H1 (cell line): ENCODE results near the gene MCFD2. TPM values are rescaled to one million over a fixed set of nuclear protein-coding genes. Genes with fewer than 3 reads are reported as not detected.

ENCODE experiments used
- ASH2L ChIP-seq: fragments of 200-600, 300-600 bp; sonication (generic); IDR thresholded peaks from one replicate; pipeline ENCODE4 v1.7.1; 2017; ENCODE audit warnings: low read length
- CEBPB ChIP-seq: IDR thresholded peaks from 2 replicates; pipeline ENCODE4 v1.6.1; 2012; ENCODE audit warnings: low read depth, low read length
- CHD7 ChIP-seq: fragments of 300-600 bp; sonication (generic); IDR thresholded peaks from 2 replicates; pipeline ENCODE4 v1.7.1; 2012; ENCODE audit warnings: low read length, moderate library complexity, mild to moderate bottlenecking, inconsistent platforms; ENCODE audit not compliant: insufficient replicate concordance
- CTCF ChIP-seq, 3 experiments: IDR thresholded peaks; 1 replicate in 2 of 3; 2 replicates in 1 of 3; pipeline versions ENCODE4 v1.5.1 to v1.6.1; 2011; ENCODE audit warnings: low read length in 3 of 3, mild to moderate bottlenecking in 3 of 3, inconsistent platforms in 2 of 3, low read depth in 1 of 3, moderate library complexity in 1 of 3; ENCODE audit not compliant: insufficient read depth in 1 of 3; ENCODE audit errors: control extremely low read depth in 1 of 3
- MAX ChIP-seq: IDR thresholded peaks from 2 replicates; pipeline ENCODE4 v1.6.1; 2012; ENCODE audit warnings: inconsistent platforms
- SIX5 ChIP-seq: IDR thresholded peaks from 2 replicates; pipeline ENCODE4 v1.6.1; 2011; ENCODE audit warnings: mild to moderate bottlenecking, low read depth, low read length
- TBP ChIP-seq: IDR thresholded peaks from 2 replicates; pipeline ENCODE4 v1.6.1; 2011; ENCODE audit warnings: low read depth, low read length, improper control_type of control experiment
- polyA plus RNA-seq, 7 experiments: library from polyadenylated mRNA; depleted of rRNA in 3 of 7; stranded (reverse) in 5 of 7; unstranded in 2 of 7; fragments of >200 nt in 5 of 7; fragments of 200-250 nt in 2 of 7; gene quantifications; 1 replicate in 5 of 7; 2 replicates in 1 of 7; 4 replicates in 1 of 7; pipeline versions ENCODE4 v1.2.1 to v1.2.3, GENCODE V29; 2011 to 2013; ENCODE audit warnings: missing spikeins in 2 of 7, mixed read lengths in 2 of 7
- total RNA-seq: library from RNA; stranded (reverse); fragmentation: NEBNext Ultra II Directional; extraction: Animal tissue kit (Norgen Biotek cat#: 25700); gene quantifications from 2 replicates; pipeline ENCODE4 v1.2.1, GENCODE V29; 2021

Gene MCFD2
- total and polyA plus RNA-seq, 2 of the 8 experiments (the other 6 are each of a cell fraction or from before 2014, with no cell fraction given), result 35.2 to 76.2 TPM

DNA sequence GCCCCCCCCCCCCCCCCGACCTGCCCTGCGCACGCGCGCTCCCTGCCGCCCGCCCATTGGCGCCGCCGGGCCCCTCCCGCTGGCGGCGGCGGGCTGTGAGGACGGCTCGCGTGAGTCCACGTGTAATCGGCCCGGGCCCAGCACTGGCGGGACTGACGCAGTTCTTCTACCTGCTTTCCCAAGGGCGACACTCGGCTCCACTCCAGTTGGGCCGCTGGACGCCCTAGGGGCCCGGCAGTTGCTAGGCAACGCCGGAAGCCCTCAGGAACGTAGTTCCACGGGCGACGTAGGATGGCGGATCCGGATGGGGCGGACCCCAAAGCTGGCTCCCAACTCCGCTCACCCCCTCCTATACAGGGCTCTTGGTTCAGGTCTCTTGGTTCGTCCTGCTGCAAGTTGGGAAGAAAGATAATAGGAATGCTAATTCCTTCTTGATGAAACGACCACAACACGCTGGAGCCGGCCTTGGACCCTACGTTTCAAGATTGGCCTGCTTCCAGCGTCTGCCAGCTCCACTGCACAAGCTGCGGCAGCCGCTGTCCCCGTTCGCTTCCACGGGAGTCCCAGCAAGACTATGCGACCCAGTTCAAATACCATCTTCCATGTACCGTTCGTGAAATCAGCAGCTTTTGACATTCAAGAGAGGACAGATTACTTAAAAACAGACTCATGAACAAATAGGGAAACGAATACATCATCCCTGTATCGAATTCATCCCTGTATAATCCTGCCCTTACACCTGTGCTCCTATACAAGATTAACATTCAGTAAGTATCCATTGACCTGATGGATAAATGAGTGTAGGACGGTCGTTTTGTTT, 415 bp upstream of the MCFD2 start (continued):
- no peak for TF ChIP-seq CTCF (IDR thresholded peaks at IDR 0.05; ENCODE audit: control extremely low read depth in 1 of 3, insufficient read depth in 1 of 3, low read depth in 1 of 3, low read length in 3 of 3)
- TF ChIP-seq ASH2L, result no peak
- TF ChIP-seq SIX5, result no peak
- no peak for TF ChIP-seq CHD7
- peak; percentile 93 for TF ChIP-seq MAX
- 0 out of 2 replicates have a peak, but pooled peaks have one; percentile 7 for TF ChIP-seq TBP
- TF ChIP-seq CEBPB, result no peak
